Fibroblast of skin of scalp (primary cell): ENCODE data around the gene SORCS3.

Experiments used
- DNase-seq: peaks from one replicate; pipeline ENCODE4 v3.0.0-alpha.2; 2013

Gene SORCS3

GRCh38 chr10:105023211-105024111, 382.4 kb downstream of the SORCS3 start:
- DNase-seq: peak; percentile 22

- no peak for DNase-seq
Measured at GRCh38 chr10:105024184-105024583, 383.1 kb downstream of the SORCS3 start.

- no peak for DNase-seq
Measured at GRCh38 chr10:105025092-105025491, 384.0 kb downstream of the SORCS3 start.

GRCh38 chr10:105026566-105026965, 385.5 kb downstream of the SORCS3 start:
- DNase-seq: no peak

GRCh38 chr10:105029286-105029685, 388.2 kb downstream of the SORCS3 start:
- DNase-seq: no peak

GRCh38 chr10:105037022-105037421, 395.9 kb downstream of the SORCS3 start:
- DNase-seq: peak; percentile 23

- no peak for DNase-seq
Measured at GRCh38 chr10:105041956-105042355, 400.9 kb downstream of the SORCS3 start.

GRCh38 chr10:105042906-105043552, 401.9 kb downstream of the SORCS3 start:
- no peak for DNase-seq

- DNase-seq: no peak
Measured at GRCh38 chr10:105044902-105045301, 403.8 kb downstream of the SORCS3 start.

GRCh38 chr10:105056413-105056812, 415.3 kb downstream of the SORCS3 start:
- DNase-seq: no peak

GRCh38 chr10:105062951-105063350, 421.9 kb downstream of the SORCS3 start:
- DNase-seq: no peak

GRCh38 chr10:105063796-105064195, 422.7 kb downstream of the SORCS3 start:
- DNase-seq: peak; percentile 44

GRCh38 chr10:105068497-105068896, 427.4 kb downstream of the SORCS3 start:
- peak; percentile 57 for DNase-seq

- no peak for DNase-seq
Measured at GRCh38 chr10:105070249-105070648, 429.2 kb downstream of the SORCS3 start.

GRCh38 chr10:105070952-105071351, 429.9 kb downstream of the SORCS3 start:
- DNase-seq: no peak

- no peak for DNase-seq
Measured at GRCh38 chr10:105071980-105072379, 430.9 kb downstream of the SORCS3 start.

GRCh38 chr10:105073999-105074398, 432.9 kb downstream of the SORCS3 start:
- no peak for DNase-seq

GRCh38 chr10:105075031-105075430, 433.9 kb downstream of the SORCS3 start:
- DNase-seq: no peak

GRCh38 chr10:105085980-105086379, 444.9 kb downstream of the SORCS3 start:
- DNase-seq: no peak

GRCh38 chr10:105094048-105094447, 453.0 kb downstream of the SORCS3 start:
- DNase-seq: no peak

- DNase-seq: no peak
Measured at GRCh38 chr10:105096316-105096715, 455.2 kb downstream of the SORCS3 start.

- no peak for DNase-seq
Measured at GRCh38 chr10:105102977-105103376, 461.9 kb downstream of the SORCS3 start.

- no peak for DNase-seq
Measured at GRCh38 chr10:105104297-105104696, 463.2 kb downstream of the SORCS3 start.

GRCh38 chr10:105109164-105109563, 468.1 kb downstream of the SORCS3 start:
- no peak for DNase-seq
